Neural cell (in vitro differentiated cells): Measurements from ENCODE around the gene KATNAL2.
"Not testable (repeated sequence)": the region's sequence is repeated elsewhere in the genome, so short reads cannot be mapped to it uniquely, and the experiment has no call there.

Experiments used
- CTCF ChIP-seq: fragments of 450-650 bp; IDR thresholded peaks from 2 replicates; pipeline ENCODE4 v1.5.1; 2014; ENCODE audit warnings: antibody characterized with exemption, mild to moderate bottlenecking, moderate library complexity; ENCODE audit not compliant: poor library complexity, severe bottlenecking
- EP300 ChIP-seq: fragments of 450-650 bp; conservative IDR thresholded peaks from 2 replicates; pipeline ENCODE4 v1.6.1; 2014; ENCODE audit warnings: antibody characterized with exemption, mild to moderate bottlenecking, moderate library complexity; ENCODE audit not compliant: poor library complexity, severe bottlenecking
- POLR2AphosphoS5 ChIP-seq: IDR thresholded peaks from 2 replicates; pipeline ENCODE4 v1.6.1; 2012
- RAD21 ChIP-seq: fragments of 450-650 bp; conservative IDR thresholded peaks from 2 replicates; pipeline ENCODE4 v1.6.1; 2014; ENCODE audit warnings: antibody characterized with exemption, mild to moderate bottlenecking, moderate library complexity

- TF ChIP-seq CTCF, RAD21, POLR2AphosphoS5, EP300: not testable (repeated sequence)
Measured at GRCh38 chr18:46964579-46965293, 47.3 kb downstream of the KATNAL2 start.
